HL-60 (cell line): Measurements from ENCODE around the gene CRYBG3.

Source experiments
- CTCF ChIP-seq: IDR thresholded peaks from one replicate; pipeline ENCODE4 v1.5.1; 2011; ENCODE audit warnings: low read length, control low read depth, inconsistent platforms; ENCODE audit not compliant: insufficient read depth
- GABPA ChIP-seq: IDR thresholded peaks from 2 replicates; pipeline ENCODE4 v1.6.1; 2012; ENCODE audit warnings: low read depth
- POLR2AphosphoS5 ChIP-seq: IDR thresholded peaks from 2 replicates; pipeline ENCODE4 v1.6.1; 2012; ENCODE audit warnings: low read depth
- REST ChIP-seq: IDR thresholded peaks from 2 replicates; pipeline ENCODE4 v1.6.1; 2012; ENCODE audit warnings: low read depth; ENCODE audit not compliant: insufficient replicate concordance
- SPI1 ChIP-seq: IDR thresholded peaks from 2 replicates; pipeline ENCODE4 v1.6.1; 2012; ENCODE audit warnings: low read depth, mild to moderate bottlenecking, borderline replicate concordance

GRCh38 chr3:97899331-97899730 lies 77.5 kb downstream of the CRYBG3 start:
- TF ChIP-seq CTCF (no peak), POLR2AphosphoS5 (no peak), GABPA (no peak), REST (no peak), SPI1 (no peak)
